Measurements from ENCODE around the gene AIMP2.
"Not testable (repeated sequence)": the region's sequence is repeated elsewhere in the genome, so short reads cannot be mapped to it uniquely, and the experiment has no call there.

Gene AIMP2

DNA sequence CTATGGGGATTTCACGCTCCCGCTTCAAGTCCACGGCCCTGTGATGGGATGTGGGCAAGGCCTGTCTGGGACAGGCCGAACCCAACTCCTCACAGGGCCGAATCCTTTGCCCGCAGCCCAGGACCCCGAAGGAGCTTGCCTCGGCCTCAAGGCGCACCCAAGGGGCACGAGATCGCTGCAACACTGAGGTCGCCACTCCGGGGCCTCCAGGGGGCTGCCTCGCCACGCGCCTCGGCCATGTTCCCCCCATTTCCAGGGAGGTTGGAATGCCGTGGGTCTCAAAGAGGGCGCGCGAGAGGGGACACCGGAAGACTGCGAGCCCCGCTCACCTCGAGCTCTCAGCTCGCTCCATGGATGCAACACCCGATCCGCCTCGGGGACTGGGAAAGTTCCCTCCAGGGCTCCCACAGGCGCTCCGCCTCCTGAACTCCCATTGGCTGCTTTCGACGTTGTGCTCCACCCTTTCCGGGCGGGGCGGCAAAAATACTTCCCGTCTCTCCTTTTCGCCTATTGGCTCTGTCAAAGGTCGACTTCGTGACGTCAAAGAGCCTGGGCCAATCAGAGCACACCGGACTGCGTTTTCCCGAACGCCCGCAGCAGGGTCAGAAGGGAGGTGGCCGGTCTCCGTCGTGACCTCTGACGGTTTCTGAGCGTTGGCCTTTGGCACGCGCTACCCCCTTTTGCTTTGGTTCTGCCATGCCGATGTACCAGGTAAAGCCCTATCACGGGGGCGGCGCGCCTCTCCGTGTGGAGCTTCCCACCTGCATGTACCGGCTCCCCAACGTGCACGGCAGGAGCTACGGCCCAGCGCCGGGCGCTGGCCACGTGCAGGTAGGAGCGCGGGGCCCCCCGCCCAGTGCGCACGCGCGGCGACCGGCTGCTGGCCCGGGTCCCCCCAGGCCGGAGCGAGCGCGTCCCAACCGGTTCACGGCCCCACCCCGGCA lies at the start of gene AIMP2, which contains the start of gene PMS2:
AIMP2 (plus strand) TSS at position 605 of the 944 bp plus-strand sequence; CDS start at position 697, 92 bp downstream.
PMS2 (minus strand) TSS at position 382 of the 944 bp plus-strand sequence; CDS start at position 352, 30 bp downstream.
- H3K4me3 ChIP-seq (ENCODE audit: low read depth, low read length), result peak within 1 kb of the TSS; percentile 94
- TF ChIP-seq CTCF (IDR thresholded peaks at IDR 0.05; ENCODE audit: borderline replicate concordance, insufficient read depth, low read depth, low read length), result peak; percentile 26; the same call in 1 of the 2 replicates

DNA sequence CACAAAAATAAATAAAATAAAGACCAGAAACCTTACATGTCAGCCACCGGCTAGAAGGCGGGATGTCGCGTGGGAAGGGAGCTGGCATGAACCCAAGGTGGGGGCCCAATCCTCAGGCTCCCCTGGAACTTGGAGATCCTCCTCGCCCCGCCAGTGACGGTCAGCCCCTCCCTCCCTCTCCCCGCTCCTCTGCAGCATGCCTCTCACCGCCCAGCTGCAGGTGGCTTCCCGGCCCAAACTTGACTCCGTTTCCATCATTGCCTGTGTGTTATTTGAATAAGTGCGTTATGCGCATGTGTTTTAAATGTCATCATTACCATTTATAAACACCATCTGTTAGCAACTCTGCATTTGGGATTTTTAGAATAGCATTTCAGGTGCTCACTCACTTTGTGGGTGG lies 45.9 kb upstream of the AIMP2 start:
- H3K4me3 ChIP-seq (ENCODE audit: low read depth, low read length), result not testable (repeated sequence)

DNA sequence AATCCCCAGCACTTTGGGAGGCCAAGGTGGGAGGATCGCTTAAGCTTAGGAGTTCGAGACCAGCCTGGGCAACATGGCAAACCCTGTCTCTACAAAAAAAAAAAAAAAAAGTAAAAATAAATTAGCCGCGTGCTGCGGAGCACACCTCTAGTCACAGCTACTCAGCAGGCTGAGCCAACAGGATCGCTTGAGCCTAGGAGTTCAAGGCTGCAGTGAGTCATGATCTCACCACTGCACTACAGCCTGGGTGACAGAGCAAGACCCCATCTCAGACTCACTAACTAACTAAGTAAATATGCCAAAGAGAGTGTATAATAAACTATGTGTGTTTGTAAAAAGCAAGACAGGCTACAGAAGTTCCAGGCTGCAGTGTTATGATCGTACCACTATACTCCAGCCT lies 45.3 kb upstream of the AIMP2 start:
- H3K4me3 ChIP-seq (ENCODE audit: low read depth, low read length), result not testable (repeated sequence)

DNA sequence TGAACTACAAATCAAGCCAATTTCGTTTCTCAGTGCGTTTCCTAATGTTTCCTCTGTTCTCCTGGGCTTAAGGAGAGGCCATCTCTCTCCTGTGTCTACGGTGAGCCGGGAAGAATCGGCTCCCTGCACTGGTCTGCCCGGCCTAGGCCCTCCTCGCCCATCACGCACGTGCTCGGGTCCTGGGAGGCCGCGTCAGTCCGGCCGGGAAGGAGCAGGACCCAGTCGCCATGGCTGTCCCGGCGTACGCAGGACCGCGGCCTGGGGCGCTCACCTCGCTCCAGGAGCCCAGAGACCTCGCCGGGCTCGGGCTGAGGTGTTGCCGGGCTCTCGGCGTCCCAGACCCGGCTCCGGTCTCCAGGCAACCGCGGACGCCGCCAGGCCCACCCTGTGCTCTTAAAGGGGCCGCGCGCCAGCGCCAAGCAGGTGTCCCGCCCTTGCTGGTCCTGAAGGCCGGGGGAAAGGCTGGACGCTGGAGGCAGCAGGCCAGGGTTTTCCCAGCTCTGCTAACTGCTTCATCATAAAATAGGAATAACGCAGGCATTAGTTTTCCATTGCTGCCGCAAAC lies 38.6 kb upstream of the AIMP2 start, which contains the start of gene RSPH10B:
RSPH10B (minus strand) TSS at position 343 of the 565 bp plus-strand sequence. CDS start 3,573 bp downstream, outside the sequence.
- not testable (repeated sequence) for H3K4me3 ChIP-seq (ENCODE audit: low read depth, low read length)

DNA sequence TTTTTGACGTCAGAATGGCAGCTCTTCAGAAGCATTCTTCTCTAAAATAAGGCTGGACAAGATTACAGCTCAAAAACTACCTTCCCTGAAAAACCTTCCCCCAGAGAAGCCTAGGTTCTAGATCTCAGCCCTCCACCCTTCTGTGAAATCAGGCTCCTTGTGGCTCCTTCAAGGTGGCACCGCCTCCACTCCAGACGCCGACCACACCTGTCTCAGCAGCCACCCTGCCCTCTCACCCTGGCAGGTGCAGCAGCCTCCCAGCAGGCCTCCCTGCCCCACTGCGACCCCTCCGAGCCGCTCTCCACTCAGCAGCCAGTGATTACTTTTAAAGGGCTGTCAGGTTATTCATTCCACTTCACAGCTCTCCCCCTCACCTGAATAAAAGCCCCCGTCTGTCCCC lies 35.5 kb upstream of the AIMP2 start:
- not testable (repeated sequence) for H3K4me3 ChIP-seq (ENCODE audit: low read depth, low read length)

DNA sequence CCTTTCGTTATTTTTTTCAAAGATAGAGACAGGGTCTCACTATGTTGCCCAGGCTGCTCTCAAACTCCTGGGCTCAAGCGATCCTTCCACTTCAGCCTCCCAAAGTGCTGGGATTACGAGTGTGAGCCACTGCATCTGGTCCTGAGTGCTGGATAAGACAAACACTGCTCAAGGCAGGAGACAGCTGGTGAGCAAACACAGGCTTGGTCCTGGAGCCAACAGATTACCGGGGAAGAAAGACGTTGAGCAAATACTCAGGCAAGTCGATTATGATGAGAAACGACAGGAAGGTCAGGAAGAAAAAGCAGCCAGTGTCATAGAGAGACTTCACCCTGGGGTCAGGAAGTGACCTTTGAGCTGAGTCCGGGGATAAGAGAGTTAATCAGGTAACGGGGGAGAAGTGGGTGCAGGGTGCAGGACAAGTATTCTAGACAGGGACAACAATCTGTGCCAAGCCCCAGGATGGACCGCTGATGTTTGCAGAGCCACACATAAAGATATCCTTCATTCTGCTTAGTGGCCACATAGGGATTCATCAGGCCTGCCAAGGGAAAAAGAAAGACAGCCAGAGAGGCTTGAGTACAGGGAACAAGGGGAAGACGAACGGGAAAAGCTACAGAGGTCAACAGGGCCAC lies 29.3 kb upstream of the AIMP2 start:
- not testable (repeated sequence) for H3K4me3 ChIP-seq (ENCODE audit: low read depth, low read length)

DNA sequence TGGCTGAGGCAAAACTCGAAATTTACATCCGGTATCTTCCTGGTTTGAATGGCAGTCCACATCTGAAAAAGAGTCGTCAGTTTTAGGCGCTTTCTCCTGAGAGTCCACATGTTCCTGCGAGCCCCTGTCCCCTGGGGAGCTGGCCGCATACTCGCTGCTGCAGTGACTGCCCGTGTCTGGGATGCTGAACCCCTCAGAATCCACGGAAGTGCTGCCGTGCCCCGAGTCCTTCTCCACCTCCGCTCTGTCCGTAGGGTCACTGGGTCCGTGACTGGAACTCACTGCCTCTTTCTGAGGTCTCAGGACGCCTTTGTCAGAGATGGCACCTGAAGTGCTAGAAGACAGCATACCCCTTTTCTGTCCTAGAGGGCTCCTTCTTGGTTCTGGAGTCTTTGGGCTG lies 22.0 kb upstream of the AIMP2 start:
- not testable (repeated sequence) for H3K4me3 ChIP-seq (ENCODE audit: low read depth, low read length)

- peak; percentile 43; the same call in 1 of the 2 replicates for TF ChIP-seq CTCF (IDR thresholded peaks at IDR 0.05; ENCODE audit: borderline replicate concordance, insufficient read depth, low read depth, low read length)
- no peak overlapping the region for H3K4me3 ChIP-seq (ENCODE audit: low read depth, low read length)
Observed at GRCh38 chr7:5997210-5997808, 11.8 kb upstream of the AIMP2 start.

GRCh38 chr7:6007386-6007785 lies 1.7 kb upstream of the AIMP2 start:
- H3K4me3 ChIP-seq (ENCODE audit: low read depth, low read length), result no peak overlapping the region
- no peak for TF ChIP-seq CTCF (IDR thresholded peaks at IDR 0.05; ENCODE audit: borderline replicate concordance, insufficient read depth, low read depth, low read length)

DNA sequence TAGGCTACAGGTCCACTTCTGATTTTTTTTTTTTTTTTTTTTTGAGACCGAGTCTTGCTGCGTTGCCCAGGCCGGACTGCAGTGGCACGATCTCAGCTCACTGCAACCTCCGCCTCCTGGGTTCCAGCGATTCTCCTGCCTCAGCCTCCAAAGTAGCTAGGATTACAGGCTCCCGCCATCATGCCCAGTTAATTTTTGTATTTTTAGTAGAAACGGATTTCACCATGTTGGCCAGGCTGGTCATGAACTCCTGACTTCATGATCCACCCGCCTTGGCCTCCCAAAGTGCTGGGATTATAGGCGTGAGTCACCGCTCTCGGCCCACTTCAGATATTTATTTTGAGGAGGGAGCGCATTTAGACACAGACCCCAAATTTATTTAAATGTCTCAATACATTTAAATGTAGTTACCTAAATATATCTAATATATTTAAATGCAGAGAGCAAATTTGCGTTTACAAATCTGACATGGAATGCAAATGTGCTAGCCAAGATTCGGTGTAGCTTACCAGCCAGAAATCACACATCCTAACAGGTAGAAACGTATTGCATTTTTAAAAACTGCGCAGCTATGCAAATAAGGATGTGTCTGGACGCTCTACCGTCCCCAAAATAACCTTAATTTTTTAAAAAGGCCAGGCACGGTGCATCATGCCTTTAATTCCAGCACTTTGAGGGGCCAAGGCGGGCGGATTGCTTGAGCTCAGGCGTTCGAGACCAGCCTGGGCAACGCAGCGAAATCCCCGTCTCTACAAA lies 1.1 kb upstream of the AIMP2 start:
- H3K4me3 ChIP-seq (ENCODE audit: low read depth, low read length), result peak overlapping the region; percentile 94

GRCh38 chr7:6010370-6010769 lies 1.3 kb downstream of the AIMP2 start:
- peak overlapping the region; percentile 22 for H3K4me3 ChIP-seq (ENCODE audit: low read depth, low read length)
